GM12874 (cell line): Measurements from ENCODE around the gene DTL.

ENCODE experiments used
- CTCF ChIP-seq: IDR thresholded peaks from 2 replicates; pipeline ENCODE4 v1.5.1; 2011; ENCODE audit warnings: low read depth, mild to moderate bottlenecking, control low read depth, low read length, moderate library complexity; ENCODE audit not compliant: insufficient read depth

Gene DTL

GRCh38 chr1:212089560-212090163, 54.1 kb downstream of the DTL start:
- TF ChIP-seq CTCF: no peak

- TF ChIP-seq CTCF: no peak
Observed at GRCh38 chr1:212091438-212092121, 56.0 kb downstream of the DTL start.

- TF ChIP-seq CTCF: no peak
Observed at GRCh38 chr1:212097360-212097759, 61.8 kb downstream of the DTL start.

- TF ChIP-seq CTCF: no peak
Observed at GRCh38 chr1:212098310-212098709, 62.8 kb downstream of the DTL start.

GRCh38 chr1:212098771-212099170, 63.2 kb downstream of the DTL start:
- TF ChIP-seq CTCF: no peak

- no peak for TF ChIP-seq CTCF
Observed at GRCh38 chr1:212101251-212101650, 65.7 kb downstream of the DTL start.

GRCh38 chr1:212101735-212102134, 66.2 kb downstream of the DTL start:
- no peak for TF ChIP-seq CTCF
